GM23248 (cell line): ENCODE data around the gene LRGUK. TPM values are rescaled to one million over a fixed set of nuclear protein-coding genes. Genes with fewer than 3 reads are reported as not detected.
A peak's percentile ranks its signal among the peaks of the same experiment; 100 is the strongest.

Source experiments
- DNase-seq: peaks from one replicate; pipeline ENCODE4 v3.0.0-alpha.2; 2015
- H2AFZ ChIP-seq: fragments of 200-600 bp; sonication (generic); 2 replicates; pipeline ENCODE4 v1.6.1; 2016; ENCODE audit warnings: antibody characterized with exemption
- H3F3A ChIP-seq: fragments of 200-600 bp; sonication (generic); 2 replicates; pipeline ENCODE4 v1.6.1; 2016; ENCODE audit warnings: mild to moderate bottlenecking, antibody characterized with exemption, mixed run types; ENCODE audit not compliant: insufficient read depth
- H3K27ac ChIP-seq: fragments of 200-600 bp; sonication (generic); 2 replicates; pipeline ENCODE4 v1.5.1; 2016; ENCODE audit warnings: mild to moderate bottlenecking
- H3K27me3 ChIP-seq: fragments of 200-600 bp; sonication (generic); replicated peaks from 2 replicates; pipeline ENCODE4 v1.6.1; 2016; ENCODE audit warnings: mild to moderate bottlenecking; ENCODE audit not compliant: insufficient read depth
- H3K36me3 ChIP-seq: fragments of 200-600 bp; sonication (generic); 2 replicates; pipeline ENCODE4 v1.6.1; 2016; ENCODE audit warnings: low read depth, mild to moderate bottlenecking
- H3K4me1 ChIP-seq: fragments of 200-600 bp; sonication (generic); 2 replicates; pipeline ENCODE4 v1.6.1; 2016; ENCODE audit warnings: mild to moderate bottlenecking; ENCODE audit not compliant: insufficient read depth
- H3K4me2 ChIP-seq: fragments of 200-600 bp; sonication (generic); one replicate; pipeline ENCODE4 v1.6.1; 2016; ENCODE audit warnings: mild to moderate bottlenecking; ENCODE audit not compliant: unreplicated experiment
- H3K4me3 ChIP-seq: fragments of 200-600 bp; sonication (generic); 2 replicates; pipeline ENCODE4 v1.5.1; 2016; ENCODE audit warnings: mild to moderate bottlenecking
- H3K79me2 ChIP-seq: fragments of 200-600 bp; sonication (generic); 2 replicates; pipeline ENCODE4 v1.6.1; 2016; ENCODE audit warnings: mild to moderate bottlenecking; ENCODE audit not compliant: insufficient read depth
- H3K9ac ChIP-seq: fragments of 200-600 bp; sonication (generic); 2 replicates; pipeline ENCODE4 v1.6.1; 2016; ENCODE audit warnings: mild to moderate bottlenecking
- H3K9me2 ChIP-seq: fragments of 200-600 bp; sonication (generic); 2 replicates; pipeline ENCODE4 v1.6.1; 2016; ENCODE audit warnings: mixed run types, mild to moderate bottlenecking, moderate library complexity; ENCODE audit not compliant: insufficient read depth
- H3K9me3 ChIP-seq: fragments of 200-600 bp; sonication (generic); one replicate; pipeline ENCODE4 v1.6.1; 2017; ENCODE audit warnings: low read depth
- H4K20me1 ChIP-seq: fragments of 200-600 bp; sonication (generic); 2 replicates; pipeline ENCODE4 v1.6.0; 2016; ENCODE audit not compliant: insufficient read depth
- EZH2 ChIP-seq: fragments of 200-600 bp; sonication (generic); IDR thresholded peaks from 2 replicates; pipeline ENCODE4 v1.6.1; 2018; ENCODE audit warnings: antibody characterized with exemption, mild to moderate bottlenecking; ENCODE audit not compliant: insufficient read depth, poor library complexity, severe bottlenecking
- EZH2phosphoT487 ChIP-seq: fragments of 200-600 bp; sonication (generic); IDR thresholded peaks from 2 replicates; pipeline ENCODE4 v1.6.1; 2018; ENCODE audit warnings: antibody characterized with exemption, moderate library complexity, mild to moderate bottlenecking, low read depth; ENCODE audit not compliant: insufficient read depth
- WGBS, 2 experiments: methylation state at CpG; one replicate each; pipeline ENCODE4 v1.1.6; 2015 to 2017; ENCODE audit warnings: low lambda C conversion rate in 2 of 2, low coverage in 1 of 2; ENCODE audit errors: missing lambda C conversion rate in 2 of 2; 5-methylcytosine and 5-hydroxymethylcytosine counted together
- in situ Hi-C: fragments of 300-500 bp; cut with MboI; formaldehyde crosslinking; loops from 2 replicates; pipeline ENCODE4 v1.15.0; 2020
- polyA plus RNA-seq: library from polyadenylated mRNA; unstranded; fragments of >200 nt; fragmentation: Nextera tagmentation; extraction: Ambion mirVana; gene quantifications from 2 replicates; pipeline ENCODE4 v1.2.1, GENCODE V29; 2016
- total RNA-seq: library from RNA; depleted of rRNA; stranded (reverse); fragments of >200 nt; shearing (Covaris generic); gene quantifications from 2 replicates; pipeline ENCODE4 v1.2.3, GENCODE V29; 2014

LRGUK gene
- total and polyA plus RNA-seq, 2 experiments from 2014 or later: 0.11 TPM; not detected in 1

- 53 to 59% methylated on average over 3 of the region's 3 CpGs for WGBS, 2 experiments
Observed at GRCh38 chr7:134083766-134084487, 43.2 kb upstream of the LRGUK start.

DNA sequence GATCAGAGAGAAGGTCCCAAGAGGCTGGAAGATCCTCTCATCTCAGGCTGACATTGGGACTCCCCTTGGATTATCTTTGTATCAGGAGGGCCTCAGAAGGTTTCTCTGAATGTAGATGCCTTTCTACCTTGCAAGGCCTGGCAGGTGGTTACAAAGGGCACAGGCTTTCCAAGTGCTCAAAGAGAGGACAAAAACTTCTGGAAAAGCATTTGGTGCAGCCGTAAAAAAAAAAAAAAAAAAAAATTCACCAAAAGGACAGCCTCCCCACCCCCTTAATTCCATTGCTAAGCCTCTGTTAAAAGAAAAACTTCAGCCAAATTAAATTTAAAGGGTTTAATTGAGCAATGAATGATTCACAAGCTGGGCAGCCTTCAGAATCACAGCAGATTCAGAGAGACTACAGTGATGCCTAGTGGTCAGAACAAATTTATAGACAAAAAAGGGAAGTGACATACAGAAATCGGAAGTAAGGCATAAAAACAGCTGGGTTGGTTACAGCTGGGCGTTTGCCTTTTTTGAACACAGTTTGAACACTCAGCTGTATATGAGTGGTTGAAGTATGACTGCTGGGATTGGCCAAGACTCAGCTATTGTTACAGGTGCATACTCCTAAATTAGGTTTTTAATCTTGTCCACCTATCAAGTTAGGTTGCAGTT is 42.5 kb upstream of the LRGUK start:
- Histone ChIP-seq H3K4me2 (no peak overlapping the region), H3K79me2 (no peaks in the 10 kb centered on the region), H4K20me1 (no peaks in the 10 kb centered on the region), H3K9ac (no peak overlapping the region), H2AFZ (no peak overlapping the region), H3F3A (no peaks in the 10 kb centered on the region), H3K36me3 (no peaks in the 10 kb centered on the region), H3K9me3 (no peaks in the 10 kb centered on the region), H3K9me2 (no peaks in the 10 kb centered on the region), H3K4me3 (no peak overlapping the region), H3K4me1 (peaks cover 5% of the 10 kb centered on the region; the same call in 1 of the 2 replicates), H3K27ac (no peak overlapping the region), H3K27me3 (no peaks in the 10 kb centered on the region)
- in situ Hi-C loops: no loop called here
- peak; percentile 21 for DNase-seq
- TF ChIP-seq EZH2phosphoT487 (no peak), EZH2 (no peak)
- 62 to 65% methylated on average over 3 of the region's 3 CpGs for WGBS, 2 experiments

More at GRCh38 chr7:134083766-134084487, 43.2 kb upstream of the LRGUK start:
- no peaks in the 10 kb centered on the region for H3F3A ChIP-seq
- H3K4me1 ChIP-seq: peaks cover 5% of the 10 kb centered on the region; the same call in 1 of the 2 replicates
- no peaks in the 10 kb centered on the region for H4K20me1 ChIP-seq
- DNase-seq: peak; percentile 61
- no peak overlapping the region for H2AFZ ChIP-seq
- H3K9ac ChIP-seq: no peak overlapping the region
- no peaks in the 10 kb centered on the region for H3K79me2 ChIP-seq
- H3K4me2 ChIP-seq: no peak overlapping the region
- H3K4me3 ChIP-seq: no peak overlapping the region
- no peak overlapping the region for H3K27ac ChIP-seq
- no peak for TF ChIP-seq EZH2phosphoT487
- no peak for TF ChIP-seq EZH2
- H3K27me3 ChIP-seq: no peaks in the 10 kb centered on the region
- no peaks in the 10 kb centered on the region for H3K9me2 ChIP-seq
- no peaks in the 10 kb centered on the region for H3K36me3 ChIP-seq
- in situ Hi-C loops: no loop called here
- H3K9me3 ChIP-seq: no peaks in the 10 kb centered on the region

DNA sequence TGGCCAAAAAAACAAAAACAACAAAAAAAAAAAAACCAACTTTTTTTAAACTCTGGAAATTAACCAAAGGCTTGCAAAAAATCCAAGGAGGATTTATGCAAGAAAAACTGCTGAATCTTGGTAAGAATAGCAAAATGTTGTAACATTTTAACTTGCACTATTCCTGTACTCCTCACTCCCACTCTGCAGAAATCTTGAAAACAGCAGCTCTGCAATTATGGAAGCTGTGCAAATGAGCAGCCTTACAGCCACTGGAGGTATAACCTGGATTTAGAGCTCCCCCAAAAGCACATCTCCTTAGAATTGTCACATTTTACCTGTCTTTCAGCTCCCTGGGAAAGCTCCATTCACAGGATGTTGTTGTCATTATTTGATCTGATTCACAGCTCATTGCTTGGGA is 41.8 kb upstream of the LRGUK start:
- Histone ChIP-seq H3K79me2 (no peaks in the 10 kb centered on the region), H3K9me3 (no peaks in the 10 kb centered on the region), H3F3A (no peaks in the 10 kb centered on the region), H2AFZ (no peak overlapping the region), H3K4me2 (no peak overlapping the region), H3K9me2 (no peaks in the 10 kb centered on the region), H3K4me1 (peaks cover 5% of the 10 kb centered on the region; the same call in 1 of the 2 replicates), H3K36me3 (no peaks in the 10 kb centered on the region), H3K27ac (no peak overlapping the region), H3K27me3 (no peaks in the 10 kb centered on the region), H4K20me1 (no peaks in the 10 kb centered on the region), H3K4me3 (no peak overlapping the region), H3K9ac (no peak overlapping the region)
- TF ChIP-seq EZH2: no peak
- no peak for TF ChIP-seq EZH2phosphoT487
- in situ Hi-C loops: no loop called here
- no peak for DNase-seq

GRCh38 chr7:134086998-134087735 is 40.0 kb upstream of the LRGUK start:
- TF ChIP-seq EZH2 (no peak), EZH2phosphoT487 (no peak)
- in situ Hi-C loops: no loop called here
- Histone ChIP-seq H3K9me3 (no peaks in the 10 kb centered on the region), H3K79me2 (no peaks in the 10 kb centered on the region), H3K4me1 (peaks cover 5% of the 10 kb centered on the region; the same call in 1 of the 2 replicates), H2AFZ (no peak overlapping the region), H3K4me3 (no peak overlapping the region), H4K20me1 (no peaks in the 10 kb centered on the region), H3K9ac (no peak overlapping the region), H3K4me2 (no peak overlapping the region), H3K27me3 (no peaks in the 10 kb centered on the region), H3F3A (no peaks in the 10 kb centered on the region), H3K9me2 (no peaks in the 10 kb centered on the region), H3K36me3 (no peaks in the 10 kb centered on the region), H3K27ac (no peak overlapping the region)
- 54 to 56% methylated on average over 2 of the region's 2 CpGs for WGBS, 2 experiments
- no peak for DNase-seq
